ENCODE measurements around the gene ALDH3B2. TPM values are rescaled to one million over a fixed set of nuclear protein-coding genes. Genes with fewer than 3 reads are reported as not detected.

ALDH3B2 gene
- total and polyA plus RNA-seq, 2 experiments from 2014 or later: not detected

DNA sequence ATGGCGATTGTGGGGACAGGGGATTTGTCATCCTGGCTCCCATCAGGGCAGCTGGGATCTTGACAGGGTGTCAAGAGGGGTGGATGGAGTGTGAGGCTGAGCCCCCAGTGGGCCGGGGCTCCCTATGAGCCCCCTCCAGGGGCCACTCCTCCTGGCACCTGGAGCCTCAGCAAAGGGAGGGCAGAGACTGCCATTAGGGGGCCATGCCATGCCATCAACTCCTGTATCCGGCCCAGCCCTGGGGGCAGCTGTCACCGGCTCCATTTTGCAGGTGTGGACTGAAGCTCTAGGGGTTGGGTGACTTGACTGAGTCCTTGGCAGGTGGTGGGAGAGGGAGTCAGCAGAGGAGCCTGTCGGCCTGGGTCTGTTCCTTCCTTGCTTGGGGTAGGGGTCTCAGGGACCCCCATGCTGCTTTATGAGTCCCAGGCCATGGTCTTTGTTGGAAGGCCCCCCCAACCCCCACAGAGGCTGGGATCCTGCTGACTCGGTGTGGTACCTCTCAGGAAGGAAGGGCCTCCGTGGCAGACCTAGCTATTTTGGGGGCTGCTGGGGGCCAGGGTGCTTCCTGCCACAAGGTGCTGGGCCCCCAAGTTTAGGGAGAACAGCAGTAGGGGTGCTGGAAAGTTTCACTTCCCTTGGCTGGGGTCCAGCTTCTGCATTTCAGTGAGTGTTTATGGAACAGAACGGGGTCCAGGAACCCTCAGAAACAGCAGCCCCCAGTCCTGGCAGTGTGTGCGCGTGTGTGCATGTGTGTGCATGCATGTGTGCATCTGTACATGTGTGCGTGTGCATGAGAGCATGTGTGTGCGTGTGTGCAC is 25.4 kb downstream of the ALDH3B2 start:
- H3K4me2 ChIP-seq: no peak overlapping the region
- H3K36me3 ChIP-seq (ENCODE audit: insufficient read depth): no peaks in the 10 kb centered on the region
- H3K4me3 ChIP-seq: no peak overlapping the region
- no peaks in the 10 kb centered on the region; the same call in 1 of the 3 replicates for H3K9me3 Mint-ChIP-seq
- peaks cover 9% of the 10 kb centered on the region; the same call in 2 of the 3 replicates for H3K4me1 Mint-ChIP-seq
- H3F3A ChIP-seq (replicated peaks; ENCODE audit: low read depth): 0 out of 2 replicates have a peak, but pooled peaks cover 4% of the 10 kb centered on the region
- H3K4me3 Mint-ChIP-seq: no peak overlapping the region
- no peak for TF ChIP-seq ZNF331 (CRISPR knock-in tag; IDR thresholded peaks at IDR 0.05; ENCODE audit: low read depth)
- TF ChIP-seq STAT1 (IDR thresholded peaks at IDR 0.05; ENCODE audit: unreplicated experiment): no peak
- TF ChIP-seq EZH2 (IDR thresholded peaks at IDR 0.05; ENCODE audit: low read depth, unreplicated experiment): no peak
- no peak for TF ChIP-seq CREB1 (CRISPR knock-in tag; IDR thresholded peaks at IDR 0.05; ENCODE audit: low read depth)
- TF ChIP-seq POLR2AphosphoS5 (IDR thresholded peaks at IDR 0.05; ENCODE audit: low read depth): no peak
- TF ChIP-seq ZNF462 (CRISPR knock-in tag; IDR thresholded peaks at IDR 0.05): no peak
- no peak for TF ChIP-seq NANOG (IDR thresholded peaks at IDR 0.05; ENCODE audit: borderline replicate concordance)
- TF ChIP-seq ETS1 (IDR thresholded peaks at IDR 0.05): no peak
- no peak for TF ChIP-seq CTCF (conservative IDR thresholded peaks at IDR 0.05; ENCODE audit: low read depth in 2 of 2)
- TF ChIP-seq JUNB (IDR thresholded peaks at IDR 0.05; ENCODE audit: unreplicated experiment): no peak
- no peak for TF ChIP-seq REST (IDR thresholded peaks at IDR 0.05; ENCODE audit: unreplicated experiment)
- no peak for TF ChIP-seq EZH2phosphoT487 (IDR thresholded peaks at IDR 0.05; ENCODE audit: unreplicated experiment)
- no peak for TF ChIP-seq ZNF114 (CRISPR knock-in tag; IDR thresholded peaks at IDR 0.05)
- H3K79me2 ChIP-seq (replicated peaks; ENCODE audit: insufficient read depth): no peaks in the 10 kb centered on the region
- H3K27me3 Mint-ChIP-seq (ENCODE audit: insufficient read depth, low read depth, poor library complexity): peaks cover 11% of the 10 kb centered on the region
- no peaks in the 10 kb centered on the region for H4K20me1 ChIP-seq (replicated peaks; ENCODE audit: insufficient read depth)
- no peak overlapping the region for H3K27ac Mint-ChIP-seq
- H2AFZ ChIP-seq: no peak overlapping the region
- DNase-seq (ENCODE audit: low spot score) (no peak), ATAC-seq (no peak)
- no peaks in the 10 kb centered on the region for H3K9me2 ChIP-seq (ENCODE audit: insufficient read depth)
- no peaks in the 10 kb centered on the region for H3K27me3 ChIP-seq (ENCODE audit: insufficient read depth)
- H3K4me1 ChIP-seq (ENCODE audit: insufficient read depth): no peaks in the 10 kb centered on the region
- H3K27ac ChIP-seq (ENCODE audit: low read depth): no peak overlapping the region
- H3K36me3 Mint-ChIP-seq (ENCODE audit: low read depth): no peaks in the 10 kb centered on the region
